Endothelial cell (in vitro differentiated cells): ENCODE data around the gene SIAH2. TPM values are rescaled to one million over a fixed set of nuclear protein-coding genes. Genes with fewer than 3 reads are reported as not detected.

Experiments used
- DNase-seq: peaks from one replicate; pipeline ENCODE4 v3.0.0; 2021; ENCODE audit warnings: low spot score
- H3K27ac Mint-ChIP-seq: one replicate; pipeline ENCODE4 v1.8.0; 2021; ENCODE audit warnings: mixed read lengths, inconsistent platforms; ENCODE audit not compliant: unreplicated experiment
- H3K27me3 Mint-ChIP-seq: one replicate; pipeline ENCODE4 v1.8.0; 2021; ENCODE audit warnings: mild to moderate bottlenecking, moderate library complexity, mixed read lengths, inconsistent platforms; ENCODE audit not compliant: unreplicated experiment
- H3K36me3 Mint-ChIP-seq: one replicate; pipeline ENCODE4 v1.8.0; 2021; ENCODE audit warnings: mild to moderate bottlenecking, low read depth, mixed read lengths, inconsistent platforms; ENCODE audit not compliant: unreplicated experiment
- H3K4me1 Mint-ChIP-seq: one replicate; pipeline ENCODE4 v1.8.0; 2021; ENCODE audit warnings: mild to moderate bottlenecking, mixed read lengths, inconsistent platforms; ENCODE audit not compliant: unreplicated experiment
- H3K4me3 Mint-ChIP-seq: one replicate; pipeline ENCODE4 v1.8.0; 2021; ENCODE audit warnings: mild to moderate bottlenecking, mixed read lengths, inconsistent platforms; ENCODE audit not compliant: unreplicated experiment
- H3K9me3 Mint-ChIP-seq: one replicate; pipeline ENCODE4 v1.8.0; 2021; ENCODE audit warnings: mixed read lengths, inconsistent platforms; ENCODE audit not compliant: unreplicated experiment
- total RNA-seq: library from RNA; stranded (reverse); fragmentation: NEBNext Ultra II Directional; extraction: Animal tissue kit (Norgen Biotek cat#: 25700); gene quantifications from one replicate; pipeline ENCODE4 v1.2.1, GENCODE V29; 2021; ENCODE audit not compliant: unreplicated experiment
- TF ChIP-seq, protein P1 (sequence below): fragments of 200-600 bp; sonication (generic); IDR thresholded peaks from one replicate; pipeline ENCODE4 v1.5.0; 2021; ENCODE audit warnings: antibody characterized with exemption; ENCODE audit not compliant: unreplicated experiment

Gene SIAH2
- total RNA-seq, 1 donor from 2014 or later: 13.2 TPM

DNA sequence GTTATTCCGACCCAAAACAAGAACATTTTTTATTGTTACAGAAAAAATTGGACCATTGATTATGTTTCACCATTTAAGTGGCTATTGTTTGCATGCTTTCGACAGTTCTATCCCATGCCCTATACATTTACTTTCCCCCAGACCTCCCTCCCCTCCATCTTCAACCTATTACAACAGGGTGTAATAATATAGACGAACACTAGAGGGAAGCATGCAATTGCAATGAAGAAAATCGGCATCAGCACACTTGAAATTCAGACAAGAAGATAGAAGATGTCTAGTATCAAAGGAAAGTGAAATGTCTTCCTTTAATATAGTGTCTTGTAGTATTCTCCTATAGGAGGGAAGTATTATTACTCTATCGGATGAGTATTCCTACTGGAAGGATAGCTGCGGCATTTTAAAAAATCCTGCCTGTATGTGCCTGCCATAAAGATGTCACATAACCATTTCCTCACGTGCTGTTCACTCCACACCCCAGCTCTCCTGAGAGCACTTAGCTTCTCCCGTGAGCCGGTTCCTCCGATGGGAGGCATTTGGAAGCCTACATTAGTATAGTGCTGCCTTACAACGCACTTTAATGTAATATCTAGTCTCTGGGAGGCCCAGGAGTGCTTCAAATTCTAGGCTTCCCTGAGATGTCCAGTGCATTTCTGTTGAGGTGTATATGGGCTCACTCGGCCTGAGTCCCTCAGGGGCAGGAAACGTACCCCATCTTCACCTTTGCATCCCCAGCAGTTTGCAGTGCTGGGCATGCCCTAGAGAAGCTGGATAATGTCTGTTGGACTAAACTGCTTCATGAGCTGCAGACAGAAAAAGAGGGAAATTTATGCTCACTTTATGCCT lies 41.5 kb downstream of the SIAH2 start:
- TF ChIP-seq, protein P1, sequence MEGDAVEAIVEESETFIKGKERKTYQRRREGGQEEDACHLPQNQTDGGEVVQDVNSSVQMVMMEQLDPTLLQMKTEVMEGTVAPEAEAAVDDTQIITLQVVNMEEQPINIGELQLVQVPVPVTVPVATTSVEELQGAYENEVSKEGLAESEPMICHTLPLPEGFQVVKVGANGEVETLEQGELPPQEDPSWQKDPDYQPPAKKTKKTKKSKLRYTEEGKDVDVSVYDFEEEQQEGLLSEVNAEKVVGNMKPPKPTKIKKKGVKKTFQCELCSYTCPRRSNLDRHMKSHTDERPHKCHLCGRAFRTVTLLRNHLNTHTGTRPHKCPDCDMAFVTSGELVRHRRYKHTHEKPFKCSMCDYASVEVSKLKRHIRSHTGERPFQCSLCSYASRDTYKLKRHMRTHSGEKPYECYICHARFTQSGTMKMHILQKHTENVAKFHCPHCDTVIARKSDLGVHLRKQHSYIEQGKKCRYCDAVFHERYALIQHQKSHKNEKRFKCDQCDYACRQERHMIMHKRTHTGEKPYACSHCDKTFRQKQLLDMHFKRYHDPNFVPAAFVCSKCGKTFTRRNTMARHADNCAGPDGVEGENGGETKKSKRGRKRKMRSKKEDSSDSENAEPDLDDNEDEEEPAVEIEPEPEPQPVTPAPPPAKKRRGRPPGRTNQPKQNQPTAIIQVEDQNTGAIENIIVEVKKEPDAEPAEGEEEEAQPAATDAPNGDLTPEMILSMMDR: peak; percentile 91
- H3K4me3 Mint-ChIP-seq: no peak overlapping the region
- no peak overlapping the region for H3K27ac Mint-ChIP-seq
- no peak for DNase-seq
- peaks cover 5% of the 10 kb centered on the region for H3K27me3 Mint-ChIP-seq
- no peaks in the 10 kb centered on the region for H3K36me3 Mint-ChIP-seq
- H3K4me1 Mint-ChIP-seq: peaks cover 14% of the 10 kb centered on the region
- H3K9me3 Mint-ChIP-seq: no peaks in the 10 kb centered on the region

DNA sequence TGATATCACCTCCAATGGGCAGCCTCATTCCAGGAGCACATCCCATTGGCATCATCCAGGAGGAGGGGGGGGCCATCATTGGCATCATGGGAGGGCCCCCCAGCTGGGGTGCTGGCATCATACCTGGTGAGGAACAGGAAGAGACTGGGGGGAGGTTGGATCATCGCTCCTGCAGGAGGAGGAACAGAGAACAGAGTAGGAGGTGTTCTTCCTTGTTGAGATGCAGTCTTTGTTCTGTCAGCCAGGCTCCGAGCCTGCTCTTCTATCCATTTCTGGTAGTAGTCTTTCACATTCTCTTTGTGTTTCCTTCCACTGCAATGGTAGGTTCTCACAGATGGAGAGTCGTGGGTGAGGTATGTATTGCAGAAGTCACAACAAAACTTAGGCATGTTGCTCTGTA lies 42.5 kb downstream of the SIAH2 start:
- Mint-ChIP-seq H3K4me1 (peaks cover 13% of the 10 kb centered on the region), H3K9me3 (no peaks in the 10 kb centered on the region), H3K4me3 (no peak overlapping the region), H3K36me3 (no peaks in the 10 kb centered on the region), H3K27ac (no peak overlapping the region), H3K27me3 (peaks cover 4% of the 10 kb centered on the region)
- TF ChIP-seq, protein P1: no peak
- no peak for DNase-seq

DNA sequence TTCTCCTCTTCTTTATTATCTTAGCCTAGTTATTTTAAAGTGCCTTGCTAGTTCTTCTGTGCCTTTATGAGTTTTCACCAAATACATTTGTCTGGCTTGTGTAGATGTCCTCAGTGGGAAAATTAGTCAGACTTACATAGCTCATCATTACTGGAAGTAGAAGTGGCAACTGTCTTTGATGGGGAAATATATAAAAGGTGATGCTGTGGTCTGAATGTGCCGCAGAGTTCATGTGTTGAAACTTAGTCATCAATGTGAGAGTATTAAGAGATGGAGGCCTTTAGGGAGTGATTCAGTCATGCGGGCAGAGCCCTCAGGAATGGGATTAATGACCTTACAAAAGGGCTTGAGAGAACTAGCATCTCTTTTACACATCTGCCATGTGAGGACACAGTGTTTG lies 52.9 kb downstream of the SIAH2 start:
- H3K4me1 Mint-ChIP-seq: peaks cover 3% of the 10 kb centered on the region
- H3K27ac Mint-ChIP-seq: no peak overlapping the region
- DNase-seq: no peak
- TF ChIP-seq, protein P1: no peak
- H3K9me3 Mint-ChIP-seq: peaks cover 22% of the 10 kb centered on the region
- H3K27me3 Mint-ChIP-seq: peaks cover 15% of the 10 kb centered on the region
- H3K36me3 Mint-ChIP-seq: peaks cover 48% of the 10 kb centered on the region
- H3K4me3 Mint-ChIP-seq: peak overlapping the region; percentile 4

DNA sequence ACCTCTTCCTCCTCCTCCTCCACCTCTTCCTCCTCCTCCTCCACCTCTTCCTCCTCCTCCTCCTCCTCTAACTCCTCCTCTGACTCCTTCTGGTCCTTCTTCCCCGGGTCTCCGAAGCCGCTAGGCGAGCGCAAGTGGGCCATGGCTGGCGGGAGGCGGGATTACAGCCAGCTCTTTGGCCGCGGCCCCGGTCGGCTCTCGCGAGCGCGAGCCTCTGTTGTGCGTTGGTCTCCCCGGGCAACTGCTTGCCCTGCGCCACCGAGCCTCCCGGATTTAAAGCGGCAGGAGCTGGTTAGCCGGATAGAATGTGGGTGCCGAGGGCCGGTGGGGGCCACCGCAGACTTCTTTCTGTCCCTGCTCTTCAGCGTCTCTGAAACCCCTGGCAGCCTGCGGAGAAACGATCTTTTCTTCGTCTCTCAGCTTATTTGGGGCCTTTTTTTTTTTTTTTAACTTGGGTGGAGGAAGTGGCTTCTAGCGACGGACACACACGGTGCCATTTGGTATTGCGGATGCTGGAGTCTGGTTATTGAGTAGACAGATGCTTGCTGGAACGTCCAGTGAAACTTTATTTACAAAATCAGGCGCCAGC lies 59.1 kb downstream of the SIAH2 start, which contains the start of gene ERICH6:
Gene ERICH6, minus strand, starts transcription at position 165 of the 589 bp plus-strand sequence. Its CDS starts 22 bp downstream, at position 143.
- Mint-ChIP-seq H3K4me1 (peaks cover 3% of the 10 kb centered on the region), H3K4me3 (peak within 1 kb of the TSS; percentile 89), H3K9me3 (no peaks in the 10 kb centered on the region), H3K36me3 (peaks cover 6% of the 10 kb centered on the region), H3K27ac (peak within 1 kb of the TSS; percentile 98), H3K27me3 (peaks cover 4% of the 10 kb centered on the region)
- peak; percentile 93 for DNase-seq
- TF ChIP-seq, protein P1: no peak

DNA sequence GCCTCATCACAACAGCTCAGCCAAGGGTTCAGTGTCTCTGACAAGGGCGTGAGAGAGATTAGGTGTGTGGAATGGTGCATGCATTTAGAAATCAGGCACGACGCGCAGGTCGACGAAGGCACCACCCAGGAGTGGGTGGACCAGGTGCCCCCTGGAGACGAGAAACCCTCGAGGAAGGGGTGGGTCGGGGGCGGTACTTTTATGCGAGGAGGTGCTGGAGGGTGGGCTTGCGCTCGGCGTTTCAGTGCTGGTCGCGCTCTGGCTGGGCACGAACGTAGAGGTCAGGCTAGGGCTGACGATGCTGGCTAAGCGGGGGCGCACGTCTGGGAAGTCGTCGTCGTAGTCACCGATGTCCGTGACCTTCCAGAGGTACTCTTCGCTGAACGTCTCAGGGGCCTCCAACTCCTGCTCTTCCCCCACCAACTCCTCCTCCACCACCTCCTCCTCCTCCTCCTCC lies 59.6 kb downstream of the SIAH2 start:
- H3K4me1 Mint-ChIP-seq: peaks cover 3% of the 10 kb centered on the region
- no peak for DNase-seq
- peak overlapping the region; percentile 67 for H3K27ac Mint-ChIP-seq

More for the DNA sequence above, 59.6 kb downstream of the SIAH2 start:
- peaks cover 1% of the 10 kb centered on the region for H3K36me3 Mint-ChIP-seq
- H3K9me3 Mint-ChIP-seq: no peaks in the 10 kb centered on the region
- peaks cover 4% of the 10 kb centered on the region for H3K27me3 Mint-ChIP-seq
- H3K4me3 Mint-ChIP-seq: peak overlapping the region; percentile 89
- TF ChIP-seq, protein P1: no peak
